GM15510 (cell line): ENCODE measurements around the gene DOCK2.

Experiments
- POLR2A ChIP-seq: IDR thresholded peaks from 3 replicates; pipeline ENCODE4 v1.6.1; 2011; ENCODE audit warnings: borderline replicate concordance; ENCODE audit not compliant: insufficient read length; ENCODE audit errors: extremely low read depth

The DOCK2 gene

DNA sequence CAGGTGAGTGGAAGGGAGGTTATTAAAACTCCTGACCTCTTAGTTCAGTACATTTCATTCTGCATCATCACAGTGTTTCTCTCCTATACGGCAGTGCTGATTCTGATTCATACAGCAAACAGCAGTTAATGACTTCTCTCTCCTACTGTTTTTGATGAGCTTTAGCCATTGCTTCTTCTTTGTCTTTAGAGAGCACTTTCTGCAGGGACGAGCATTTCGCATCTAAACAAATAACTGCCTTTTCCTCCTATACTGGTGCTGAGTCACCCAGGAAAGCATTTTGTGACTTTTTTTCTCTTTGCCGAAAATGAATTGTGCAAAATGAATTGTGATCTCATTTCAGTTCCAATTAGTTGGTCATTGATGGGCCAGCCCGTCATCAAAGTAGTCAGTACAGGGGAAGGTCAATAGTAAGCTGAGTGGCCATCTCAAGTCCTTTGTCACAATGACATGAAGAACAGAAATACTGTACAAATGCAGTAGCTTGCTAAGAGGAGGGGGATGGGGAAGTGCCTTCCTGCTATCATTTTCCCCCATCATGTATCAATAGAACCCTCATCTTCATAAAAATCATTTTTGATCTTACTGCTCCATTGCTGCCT lies 244.7 kb downstream of the DOCK2 start:
- TF ChIP-seq POLR2A, result no peak

DNA sequence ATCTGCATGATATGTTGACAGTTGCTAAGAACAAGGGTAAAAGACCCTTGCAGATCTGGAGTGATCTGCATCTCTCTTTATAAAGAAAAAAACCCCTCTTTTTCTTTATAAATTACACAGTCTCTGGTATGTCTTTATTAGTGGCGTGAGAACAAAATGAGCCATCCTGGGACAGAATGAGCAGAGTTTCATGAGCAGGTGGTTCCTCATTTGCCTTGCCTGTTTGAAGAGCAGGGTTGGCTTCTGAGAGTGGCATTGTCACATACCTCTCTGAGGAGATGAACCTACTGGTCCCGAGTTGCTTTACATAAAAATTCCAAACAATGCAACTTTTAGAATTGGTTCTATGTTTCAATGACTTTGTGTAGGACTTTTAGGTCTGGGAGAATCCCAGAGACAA lies 249.0 kb downstream of the DOCK2 start:
- no peak for TF ChIP-seq POLR2A

DNA sequence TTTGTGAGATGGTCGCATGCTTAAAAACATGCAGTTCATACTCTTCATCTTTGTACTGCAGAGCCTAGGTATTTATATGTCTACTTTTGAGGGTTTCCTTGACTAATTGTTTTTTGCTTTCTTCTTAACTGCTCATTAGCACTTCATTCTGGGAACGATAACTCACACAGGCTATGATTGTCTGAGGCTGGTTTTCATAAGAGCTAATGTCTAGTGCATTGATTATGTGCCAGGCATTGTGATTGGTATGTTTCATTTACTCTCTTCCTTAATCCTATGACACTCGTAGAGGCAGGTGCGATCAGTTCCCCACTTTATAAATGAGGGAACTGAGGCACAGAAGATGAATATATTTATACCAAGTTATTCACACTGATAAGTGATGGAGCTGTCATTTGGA lies 249.6 kb downstream of the DOCK2 start:
- no peak for TF ChIP-seq POLR2A

DNA sequence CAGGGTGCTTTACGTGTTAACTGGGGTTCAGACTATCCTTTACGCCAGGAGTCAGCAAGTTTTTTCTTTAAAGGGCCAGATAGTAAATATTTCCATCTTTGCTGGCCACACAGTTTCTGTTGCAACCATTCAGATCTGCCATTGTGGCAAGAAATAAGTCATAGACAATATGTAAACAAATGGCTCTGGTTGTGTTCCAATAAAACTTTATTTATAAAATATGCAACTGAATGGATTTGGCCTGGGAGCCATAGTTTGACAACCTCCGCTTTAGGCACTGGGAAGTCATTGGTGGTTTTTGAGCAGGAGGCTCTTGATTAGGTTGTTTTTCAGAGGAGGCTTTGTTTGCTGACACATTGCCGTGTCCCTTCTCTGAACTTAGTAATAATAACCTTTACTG lies 252.5 kb downstream of the DOCK2 start:
- no peak for TF ChIP-seq POLR2A

DNA sequence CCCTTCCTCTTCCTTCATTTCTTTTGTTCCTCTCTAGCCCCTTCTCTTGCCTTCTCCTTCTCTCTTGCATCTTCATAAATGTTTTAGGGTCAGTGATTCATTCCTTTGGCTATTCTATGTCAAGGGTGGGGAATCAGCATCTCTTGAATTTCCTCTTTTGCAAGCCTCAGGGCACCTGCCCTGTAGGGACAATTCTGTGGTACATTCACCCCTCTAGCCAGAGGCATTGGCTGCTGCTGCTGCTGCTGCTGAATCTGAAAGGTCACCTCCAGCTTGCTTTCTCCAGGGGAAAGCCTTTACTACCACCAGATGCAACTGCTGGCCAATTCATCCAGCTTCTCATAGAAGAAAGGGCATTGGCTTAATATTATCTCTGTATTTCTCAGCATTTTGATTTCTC lies 255.9 kb downstream of the DOCK2 start:
- no peak for TF ChIP-seq POLR2A

DNA sequence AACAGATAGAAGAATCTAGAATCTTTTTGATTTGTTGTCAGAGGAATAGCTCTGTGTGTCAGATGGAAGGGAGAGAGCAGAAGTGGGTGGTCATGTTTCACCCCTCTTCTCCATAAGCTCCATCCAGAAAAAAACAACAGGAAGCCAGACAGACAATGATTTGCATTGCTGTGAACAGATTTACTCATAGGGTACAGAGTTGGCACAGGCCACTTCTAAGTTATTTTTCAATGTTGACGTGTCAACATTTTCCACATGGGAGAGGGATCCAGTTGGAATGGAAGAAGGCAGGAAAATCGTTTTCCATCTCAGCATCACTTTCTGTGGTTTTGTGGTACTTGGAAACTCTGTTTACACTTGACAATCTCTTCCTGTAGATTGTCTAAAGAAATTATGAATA lies 256.5 kb downstream of the DOCK2 start:
- TF ChIP-seq POLR2A, result no peak

DNA sequence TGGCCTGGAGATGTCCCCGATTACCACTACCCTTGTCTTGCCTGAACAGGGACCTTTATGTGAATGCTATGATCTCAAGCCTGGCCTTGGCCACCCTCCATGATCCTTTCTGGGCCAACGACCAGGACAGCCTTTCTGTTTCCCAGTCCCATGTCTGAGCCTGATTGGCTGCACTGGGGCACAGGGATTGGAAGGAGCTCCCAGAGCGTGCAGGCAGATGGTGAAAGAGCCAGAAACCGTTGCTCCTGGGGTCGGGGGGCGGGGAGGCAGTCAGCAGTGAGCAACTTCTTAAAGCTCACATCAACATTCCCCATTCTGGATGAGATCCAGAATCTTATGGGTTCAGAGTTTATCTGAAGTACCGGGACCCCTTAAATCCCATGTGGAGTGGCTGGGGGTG lies 258.9 kb downstream of the DOCK2 start:
- TF ChIP-seq POLR2A, result no peak

DNA sequence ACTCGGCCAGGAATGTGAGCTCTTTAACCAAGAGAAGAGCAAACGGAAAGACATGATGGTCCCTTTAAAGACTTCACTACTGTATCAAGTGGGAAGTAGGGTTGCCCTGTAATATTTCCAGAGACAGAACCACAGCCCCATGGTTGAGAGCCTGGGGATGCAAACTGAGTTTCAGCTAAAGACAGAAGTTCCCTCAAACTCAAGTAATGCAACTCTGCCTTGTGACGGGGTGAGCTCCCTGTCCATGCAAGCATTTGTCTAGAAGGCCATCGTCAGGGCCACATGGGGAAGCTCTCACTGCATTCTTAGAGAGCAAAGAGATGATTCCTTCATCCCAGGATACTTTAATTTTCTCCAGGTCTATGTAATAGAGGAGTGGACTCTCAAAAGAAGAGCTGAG lies 260.4 kb downstream of the DOCK2 start:
- no peak for TF ChIP-seq POLR2A

DNA sequence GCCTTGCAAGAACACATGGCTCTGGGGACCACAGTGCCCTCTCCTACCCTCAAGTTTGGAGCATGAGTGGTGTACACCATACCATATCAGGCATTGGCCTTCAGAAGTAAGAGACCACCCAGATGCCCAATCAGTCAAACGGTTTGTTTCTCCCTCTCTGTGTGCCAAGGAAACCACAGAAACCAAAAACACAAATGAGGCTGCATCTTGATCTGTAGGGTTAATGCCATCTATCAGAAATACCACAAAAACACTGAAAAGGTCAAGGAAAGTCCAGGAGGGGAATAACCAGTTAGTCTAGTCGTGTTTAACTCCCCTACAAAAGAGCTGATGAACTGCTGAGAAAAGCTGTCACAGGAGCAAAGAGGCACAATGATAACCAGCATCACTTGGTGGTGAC lies 264.8 kb downstream of the DOCK2 start:
- TF ChIP-seq POLR2A, result no peak

DNA sequence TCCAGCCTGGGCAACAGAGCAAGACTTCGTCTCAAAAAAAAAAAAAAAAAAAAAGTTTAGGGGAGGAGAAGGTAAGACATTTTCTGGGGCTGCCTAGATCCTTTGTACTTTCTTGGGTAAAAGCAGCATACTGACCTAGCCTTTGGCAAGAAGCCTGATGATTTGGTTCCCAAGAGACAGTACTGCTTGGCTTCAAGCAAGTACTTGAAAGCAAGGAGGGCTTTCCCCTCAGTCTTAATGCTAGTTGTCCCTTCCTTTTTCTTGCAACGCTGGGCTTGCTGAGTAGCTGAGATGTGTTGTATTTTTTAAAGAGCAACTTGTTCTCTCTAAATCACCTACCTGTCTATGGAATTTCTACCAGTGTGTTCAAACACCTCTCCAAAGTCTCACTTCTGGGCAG lies 267.0 kb downstream of the DOCK2 start:
- TF ChIP-seq POLR2A, result no peak

DNA sequence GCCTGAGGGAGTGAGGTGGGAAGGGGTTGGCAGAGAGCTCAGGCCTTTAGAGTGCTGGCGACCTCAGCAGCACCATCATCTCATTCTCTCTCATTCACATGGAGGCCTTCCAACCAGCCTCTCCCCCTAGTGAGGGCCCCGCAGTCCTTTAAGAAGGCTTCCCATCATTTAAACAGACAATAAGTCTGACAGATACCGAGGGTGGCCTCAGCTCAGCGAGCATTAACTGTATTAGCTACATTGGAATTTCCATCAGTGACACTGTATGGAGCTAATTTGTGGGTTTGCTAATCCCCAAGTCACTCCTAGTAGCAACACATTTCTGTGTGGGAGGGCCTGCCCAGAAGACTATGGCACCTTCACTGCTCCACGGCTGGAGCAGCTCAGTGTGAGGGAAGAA lies 267.4 kb downstream of the DOCK2 start:
- no peak for TF ChIP-seq POLR2A

DNA sequence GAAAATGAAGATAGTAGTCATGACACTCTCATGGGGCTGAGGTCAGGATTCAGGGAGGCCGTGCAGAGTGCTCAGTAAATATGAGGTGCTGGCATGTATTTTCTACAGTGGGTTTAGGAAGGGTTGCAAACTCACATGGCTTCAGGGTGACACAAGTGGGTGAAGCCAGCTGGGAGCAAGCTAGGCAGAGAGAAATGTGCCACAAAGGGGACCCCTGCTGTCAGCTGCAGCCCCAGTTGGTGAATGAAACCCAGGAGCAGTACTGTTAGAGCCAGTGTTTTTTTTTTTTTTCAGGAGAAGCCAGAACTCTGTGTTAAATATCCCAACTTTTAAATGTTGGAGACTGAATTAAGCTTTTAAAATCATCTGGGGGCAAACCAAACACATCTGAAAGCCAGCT lies 267.9 kb downstream of the DOCK2 start:
- no peak for TF ChIP-seq POLR2A

DNA sequence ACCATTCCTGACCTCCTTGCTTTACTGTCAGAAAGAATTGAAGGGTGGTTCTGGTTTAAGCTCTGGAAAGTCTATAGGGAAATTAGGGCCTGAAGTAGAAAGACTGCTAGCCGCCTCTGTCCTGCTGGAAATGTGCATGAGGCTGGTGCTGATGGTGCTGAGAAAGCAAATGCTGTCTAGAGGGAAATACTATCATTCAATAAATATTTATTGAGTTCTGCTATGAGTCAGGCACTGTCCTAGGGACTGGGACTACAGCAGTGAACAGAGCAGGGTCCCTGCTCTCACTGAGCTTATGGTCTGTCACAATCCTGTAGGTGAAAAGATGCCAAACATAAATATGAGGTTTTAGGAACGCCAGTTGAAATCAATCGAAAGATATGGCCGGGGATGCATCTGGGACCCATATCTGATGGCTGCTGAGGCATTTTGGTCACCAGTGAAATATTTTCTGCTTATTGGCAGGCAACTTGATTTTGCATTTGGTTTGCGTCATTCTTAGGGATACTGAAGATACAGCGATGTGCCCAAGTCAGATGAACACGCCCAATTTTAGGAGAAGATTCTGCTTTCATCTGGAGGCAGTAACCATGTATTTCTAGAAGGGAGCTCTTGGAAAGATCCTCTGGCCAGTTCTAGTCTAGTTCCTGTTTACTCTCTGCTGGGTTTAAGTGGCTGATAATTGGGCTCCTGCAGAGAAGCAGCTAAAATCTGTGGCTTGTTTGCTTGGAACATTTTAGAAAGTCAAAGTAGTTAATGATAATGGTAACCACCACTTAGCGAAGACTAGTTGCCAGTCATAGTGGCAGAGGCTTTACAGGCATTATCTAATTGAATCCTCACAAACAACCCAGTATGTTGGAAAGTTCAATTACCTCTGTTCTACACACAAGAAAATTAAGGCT lies 269.9 kb downstream of the DOCK2 start:
- TF ChIP-seq POLR2A, result no peak

DNA sequence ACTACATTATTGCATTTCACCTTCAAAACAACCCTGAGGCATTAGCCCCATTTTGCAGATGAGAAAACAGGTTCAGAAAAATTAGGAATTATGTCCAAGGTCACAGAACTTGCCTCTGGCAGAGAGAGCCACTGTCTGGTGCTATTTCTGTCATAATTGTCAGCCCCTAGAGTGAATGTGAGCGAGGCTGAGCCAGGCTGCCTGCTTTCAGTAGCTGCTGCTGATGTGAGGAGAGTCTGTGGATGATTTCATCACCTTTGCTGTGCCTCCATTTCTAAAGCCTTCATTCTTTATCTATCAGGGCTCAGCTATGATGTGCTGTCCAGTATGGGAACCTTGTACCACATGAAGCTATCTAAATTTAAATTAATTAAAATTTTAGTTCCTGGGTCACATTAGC lies 271.8 kb downstream of the DOCK2 start:
- no peak for TF ChIP-seq POLR2A

DNA sequence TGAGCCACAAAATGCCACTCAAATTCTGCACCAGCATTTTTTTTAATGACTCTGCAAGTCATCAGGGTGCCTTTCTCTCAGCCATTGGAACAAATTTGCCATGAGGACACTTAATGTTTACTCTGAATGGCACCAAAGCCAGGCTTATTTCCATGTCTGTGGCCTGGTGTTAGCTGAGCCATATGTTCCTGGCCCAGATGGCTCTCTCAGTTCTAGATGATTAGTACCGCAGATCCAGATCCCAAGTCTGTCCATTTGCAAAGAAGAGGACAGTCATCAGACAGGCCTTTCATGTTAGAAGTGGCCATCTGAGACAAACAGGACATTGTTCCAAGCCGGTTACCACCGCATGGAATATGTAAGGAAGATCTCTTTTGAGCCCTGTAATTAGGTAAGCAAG lies 272.9 kb downstream of the DOCK2 start:
- TF ChIP-seq POLR2A, result no peak

DNA sequence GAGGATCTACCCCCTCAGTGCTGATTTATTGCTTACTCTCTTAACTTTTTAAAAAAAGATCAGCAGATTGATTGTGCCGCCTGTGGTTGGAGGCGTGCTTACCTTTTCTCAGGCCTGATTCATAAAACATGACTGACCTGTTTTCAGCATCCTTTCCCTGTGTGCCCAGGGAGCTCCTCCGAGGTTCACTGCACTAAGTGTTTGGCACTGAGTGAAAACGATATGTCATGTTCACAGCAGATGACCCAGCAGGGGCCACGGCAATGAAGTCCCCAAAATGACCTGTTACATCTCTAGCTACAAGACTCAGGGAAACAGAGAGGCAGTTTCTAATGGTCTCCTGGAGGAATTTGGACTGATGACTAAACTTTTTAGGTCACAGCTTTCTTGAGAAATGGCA lies 273.3 kb downstream of the DOCK2 start:
- no peak for TF ChIP-seq POLR2A
